Prostate gland (tissue), 2 donors: ENCODE measurements around the gene CSKMT. TPM values are rescaled to one million over a fixed set of nuclear protein-coding genes. Genes with fewer than 3 reads are reported as not detected.

Experiments
- DNase-seq: peaks from one replicate; pipeline ENCODE4 v3.0.0-alpha.2; 2019; ENCODE audit warnings: low spot score
- H3K27ac ChIP-seq, 2 donors: fragments of 200-600 bp; sonication (generic); 2 replicates each; pipeline ENCODE4 v1.5.1; 2017 to 2019
- H3K27me3 ChIP-seq: fragments of 200-600 bp; sonication (generic); replicated peaks from 2 replicates; pipeline ENCODE4 v1.5.1; 2019; ENCODE audit not compliant: insufficient read depth
- H3K36me3 ChIP-seq, 2 donors: fragments of 200-600 bp; sonication (generic); 1 replicate in 1 of 2; 2 replicates in 1 of 2; pipeline versions ENCODE4 v1.5.1 to v1.8.1; 2017 to 2019
- H3K4me1 ChIP-seq: fragments of 200-600 bp; sonication (generic); replicated peaks from 2 replicates; pipeline ENCODE4 v1.5.1; 2019
- H3K4me3 ChIP-seq, 2 donors: fragments of 200-600 bp; sonication (generic); 2 replicates each; pipeline ENCODE4 v1.5.1; 2017 to 2019
- H3K9me3 ChIP-seq: fragments of 200-600 bp; sonication (generic); 2 replicates; pipeline ENCODE4 v1.5.1; 2017
- POLR2A ChIP-seq: fragments of 450-650 bp; IDR thresholded peaks from one replicate; pipeline ENCODE4 v1.6.1; 2016; ENCODE audit warnings: antibody characterized with exemption, mild to moderate bottlenecking
- POLR2AphosphoS5 ChIP-seq: sonication (generic); formaldehyde crosslinking; IDR thresholded peaks from one replicate; pipeline ENCODE4 v1.6.1; 2017; ENCODE audit warnings: antibody characterized with exemption
- WGBS: methylation state at CpG from one replicate; pipeline ENCODE4 v1.1.5; 2018; 5-methylcytosine and 5-hydroxymethylcytosine counted together
- intact Hi-C: fragments of 100-400 bp; cut with DNase I; formaldehyde crosslinking; loops from one replicate; pipeline ENCODE4 v1.14.2; 2022
- total RNA-seq, 2 donors: library from RNA; depleted of rRNA; stranded (reverse); fragments of >200 nt; gene quantifications; one replicate each; pipeline ENCODE4 v1.1.0, GENCODE V29; 2016
- TF ChIP-seq, protein P1 (sequence below), 4 experiments: fragments of 200-600 bp in 2 of 4; fragments of 450-650 bp in 2 of 4; sonication (generic) in 2 of 4; IDR thresholded peaks; 1 replicate in 3 of 4; 2 replicates in 1 of 4; pipeline ENCODE4 v1.5.1; 2016 to 2019; ENCODE audit warnings: antibody characterized with exemption in 4 of 4, mild to moderate bottlenecking in 2 of 4, moderate library complexity in 2 of 4

Gene CSKMT
- total RNA-seq, 2 donors from 2014 or later = 9.7 to 20.2 TPM

GRCh38 chr11:62622476-62623089 lies 42.5 kb upstream of the CSKMT start:
- intact Hi-C loops = no loop called here
- 84% methylated on average over 7 of the region's 7 CpGs for WGBS
- no peak for TF ChIP-seq POLR2A
- no peak for TF ChIP-seq POLR2AphosphoS5
- TF ChIP-seq, protein P1, sequence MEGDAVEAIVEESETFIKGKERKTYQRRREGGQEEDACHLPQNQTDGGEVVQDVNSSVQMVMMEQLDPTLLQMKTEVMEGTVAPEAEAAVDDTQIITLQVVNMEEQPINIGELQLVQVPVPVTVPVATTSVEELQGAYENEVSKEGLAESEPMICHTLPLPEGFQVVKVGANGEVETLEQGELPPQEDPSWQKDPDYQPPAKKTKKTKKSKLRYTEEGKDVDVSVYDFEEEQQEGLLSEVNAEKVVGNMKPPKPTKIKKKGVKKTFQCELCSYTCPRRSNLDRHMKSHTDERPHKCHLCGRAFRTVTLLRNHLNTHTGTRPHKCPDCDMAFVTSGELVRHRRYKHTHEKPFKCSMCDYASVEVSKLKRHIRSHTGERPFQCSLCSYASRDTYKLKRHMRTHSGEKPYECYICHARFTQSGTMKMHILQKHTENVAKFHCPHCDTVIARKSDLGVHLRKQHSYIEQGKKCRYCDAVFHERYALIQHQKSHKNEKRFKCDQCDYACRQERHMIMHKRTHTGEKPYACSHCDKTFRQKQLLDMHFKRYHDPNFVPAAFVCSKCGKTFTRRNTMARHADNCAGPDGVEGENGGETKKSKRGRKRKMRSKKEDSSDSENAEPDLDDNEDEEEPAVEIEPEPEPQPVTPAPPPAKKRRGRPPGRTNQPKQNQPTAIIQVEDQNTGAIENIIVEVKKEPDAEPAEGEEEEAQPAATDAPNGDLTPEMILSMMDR (IDR thresholded peaks at IDR 0.05) = no peak

GRCh38 chr11:62627713-62628112 lies 37.4 kb upstream of the CSKMT start:
- DNase-seq = no peak
- H3K27ac ChIP-seq = no peak overlapping the region
- 82% methylated on average over 3 of the region's 3 CpGs for WGBS
- H3K4me3 ChIP-seq = no peak overlapping the region
- intact Hi-C loops = no loop called here
- H3K9me3 ChIP-seq = no peaks in the 10 kb centered on the region
- TF ChIP-seq POLR2AphosphoS5 = no peak
- TF ChIP-seq, protein P1 (IDR thresholded peaks at IDR 0.05) = no peak
- TF ChIP-seq POLR2A = no peak
- H3K4me1 ChIP-seq = no peaks in the 10 kb centered on the region
- no peaks in the 10 kb centered on the region for H3K27me3 ChIP-seq
- peaks cover 21 to 54% of the 10 kb centered on the region in 2 donors for H3K36me3 ChIP-seq

More at GRCh38 chr11:62622476-62623089, 42.5 kb upstream of the CSKMT start:
- Histone ChIP-seq H3K4me3 (no peak overlapping the region), H3K36me3 (peaks cover 5 to 13% of the 10 kb centered on the region in 2 donors), H3K9me3 (no peaks in the 10 kb centered on the region), H3K4me1 (peaks cover 6% of the 10 kb centered on the region), H3K27ac (peak overlapping the region; percentile 77 to 88), H3K27me3 (no peaks in the 10 kb centered on the region)
- DNase-seq = no peak

DNA sequence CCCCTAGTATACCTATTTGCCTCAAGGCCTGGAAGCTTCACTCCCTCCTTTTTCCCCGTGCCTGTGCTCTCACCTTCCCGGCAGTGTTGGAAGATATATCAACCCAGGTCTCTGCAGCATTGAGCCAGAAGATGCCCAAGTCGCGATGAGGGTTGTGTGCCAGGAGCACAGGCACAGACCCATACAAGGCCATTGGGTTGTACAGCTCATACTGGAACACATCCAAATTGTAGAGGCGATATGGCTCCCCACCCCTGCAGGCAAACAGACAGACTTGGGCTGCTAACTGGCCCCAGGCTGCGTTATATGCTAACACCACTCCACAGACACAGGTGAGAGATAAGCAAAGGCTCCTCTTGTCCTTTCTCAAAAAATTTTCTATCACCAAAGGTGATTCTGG lies 32.6 kb upstream of the CSKMT start:
- WGBS = 86% methylated on average over 6 of the region's 6 CpGs
- Histone ChIP-seq H3K4me3 (no peak overlapping the region), H3K4me1 (no peaks in the 10 kb centered on the region), H3K27me3 (no peaks in the 10 kb centered on the region), H3K9me3 (no peaks in the 10 kb centered on the region), H3K36me3 (peaks cover 25 to 65% of the 10 kb centered on the region in 2 donors), H3K27ac (no peak overlapping the region)
- TF ChIP-seq POLR2A = no peak
- no peak for TF ChIP-seq POLR2AphosphoS5
- TF ChIP-seq, protein P1 (IDR thresholded peaks at IDR 0.05) = no peak
- intact Hi-C loops = no loop called here
- no peak for DNase-seq

DNA sequence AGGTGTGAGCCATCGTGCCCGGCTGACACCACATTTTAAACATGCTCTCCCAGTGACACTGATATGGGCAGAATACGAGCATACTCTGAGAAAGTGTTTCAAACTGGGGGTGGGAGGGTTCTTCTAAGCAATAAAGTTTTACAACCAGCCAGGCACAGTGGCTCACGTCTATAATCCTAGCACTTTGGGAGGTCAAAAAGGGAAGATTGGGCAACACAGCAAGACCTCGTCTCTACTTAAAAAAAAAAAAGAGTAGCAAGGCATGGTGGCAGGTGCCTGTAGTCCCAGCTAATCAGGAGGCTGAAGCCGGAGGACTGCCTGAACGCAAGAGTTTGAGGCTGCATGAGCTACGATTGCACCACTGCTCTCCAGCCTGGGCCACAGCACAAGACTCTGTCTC lies 20.9 kb upstream of the CSKMT start:
- Histone ChIP-seq H3K27ac (no peak overlapping the region), H3K27me3 (no peaks in the 10 kb centered on the region), H3K9me3 (no peaks in the 10 kb centered on the region), H3K4me1 (no peaks in the 10 kb centered on the region), H3K4me3 (no peak overlapping the region), H3K36me3 (peaks cover 0 to 2% of the 10 kb centered on the region in 2 donors)
- intact Hi-C loops = no loop called here
- TF ChIP-seq, protein P1 (IDR thresholded peaks at IDR 0.05) = no peak
- DNase-seq = no peak
- WGBS = 62% methylated on average over 8 of the region's 8 CpGs

DNA sequence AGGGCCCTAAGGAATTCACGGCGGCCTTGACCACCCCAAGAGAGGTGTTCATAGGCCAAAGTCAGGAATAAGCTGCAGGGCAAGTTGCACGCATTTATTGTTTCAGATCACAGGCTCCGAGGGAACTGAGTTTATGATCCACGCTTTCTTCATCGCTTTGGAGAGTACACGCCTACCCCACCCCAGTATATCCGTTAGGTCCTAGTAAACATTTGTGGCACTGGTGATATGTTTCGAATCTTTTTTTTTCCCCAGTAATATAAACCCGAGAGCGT lies 19.5 kb upstream of the CSKMT start:
- TF ChIP-seq, protein P1 (IDR thresholded peaks at IDR 0.05) = no peak
- TF ChIP-seq POLR2A = no peak
- TF ChIP-seq POLR2AphosphoS5 = no peak
- intact Hi-C loops = no loop called here
- peaks cover 0 to 2% of the 10 kb centered on the region in 2 donors for H3K36me3 ChIP-seq
- DNase-seq = no peak
- no peaks in the 10 kb centered on the region for H3K9me3 ChIP-seq
- WGBS = 9% methylated on average over 11 of the region's 11 CpGs
- H3K27ac ChIP-seq = peak overlapping the region; percentile 86 to 89
- peak overlapping the region; percentile 73 to 98 for H3K4me3 ChIP-seq
- no peaks in the 10 kb centered on the region for H3K4me1 ChIP-seq
- H3K27me3 ChIP-seq = no peaks in the 10 kb centered on the region
